NB4 (cell line): ENCODE measurements around the gene ACP7.

Source experiments
- CTCF ChIP-seq: IDR thresholded peaks from one replicate; pipeline ENCODE4 v1.5.1; 2012; ENCODE audit warnings: low read depth, low read length
- MYC ChIP-seq: IDR thresholded peaks from 2 replicates; pipeline ENCODE4 v1.6.1; 2011; ENCODE audit warnings: low read depth, low read length
- POLR2A ChIP-seq: IDR thresholded peaks from 2 replicates; pipeline ENCODE4 v1.6.1; 2011; ENCODE audit warnings: mild to moderate bottlenecking; ENCODE audit not compliant: insufficient read length; ENCODE audit errors: extremely low read depth
- TF ChIP-seq, protein P1 (sequence below): IDR thresholded peaks from 2 replicates; pipeline ENCODE4 v1.6.1; 2011; ENCODE audit warnings: low read depth, low read length

- TF ChIP-seq CTCF (no peak), POLR2A (no peak), MYC (no peak)
- TF ChIP-seq, protein P1, sequence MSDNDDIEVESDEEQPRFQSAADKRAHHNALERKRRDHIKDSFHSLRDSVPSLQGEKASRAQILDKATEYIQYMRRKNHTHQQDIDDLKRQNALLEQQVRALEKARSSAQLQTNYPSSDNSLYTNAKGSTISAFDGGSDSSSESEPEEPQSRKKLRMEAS = no peak
These were observed 30.1 kb upstream of the ACP7 start for GRCh38 chr19:39054091-39054470.
